Measurements from ENCODE around the gene UBE2Q1.
"Not testable (repeated sequence)": the region's sequence is repeated elsewhere in the genome, so short reads cannot be mapped to it uniquely, and the experiment has no call there.

The UBE2Q1 gene

GRCh38 chr1:154550070-154550469 is 8.4 kb downstream of the UBE2Q1 start:
- Histone ChIP-seq H3K9ac (ENCODE audit: low read depth, low read length) (no peak overlapping the region), H3K36me3 (ENCODE audit: control insufficient read depth, insufficient read depth, low read length) (peaks cover 72% of the 10 kb centered on the region), H3K4me3 (ENCODE audit: low read depth, low read length) (no peak overlapping the region), H3K9me3 (ENCODE audit: control insufficient read depth, insufficient read depth, low read length) (no peaks in the 10 kb centered on the region), H3K4me1 (ENCODE audit: control insufficient read depth, insufficient read depth, low read length) (no peaks in the 10 kb centered on the region), H3K27me3 (ENCODE audit: control insufficient read depth, insufficient read depth, low read length) (no peaks in the 10 kb centered on the region), H3K27ac (ENCODE audit: low read depth, low read length) (no peak overlapping the region)

GRCh38 chr1:154549202-154549770 is 9.2 kb downstream of the UBE2Q1 start:
- peaks cover 64% of the 10 kb centered on the region for H3K36me3 ChIP-seq (ENCODE audit: control insufficient read depth, insufficient read depth, low read length)
- H3K27ac ChIP-seq (ENCODE audit: low read depth, low read length): no peak overlapping the region
- H3K27me3 ChIP-seq (ENCODE audit: control insufficient read depth, insufficient read depth, low read length): no peaks in the 10 kb centered on the region
- H3K9me3 ChIP-seq (ENCODE audit: control insufficient read depth, insufficient read depth, low read length): no peaks in the 10 kb centered on the region
- H3K4me3 ChIP-seq (ENCODE audit: low read depth, low read length): no peak overlapping the region
- H3K4me1 ChIP-seq (ENCODE audit: control insufficient read depth, insufficient read depth, low read length): no peaks in the 10 kb centered on the region
- no peak overlapping the region for H3K9ac ChIP-seq (ENCODE audit: low read depth, low read length)

GRCh38 chr1:154548028-154548427 is 10.4 kb downstream of the UBE2Q1 start:
- H3K9ac ChIP-seq (ENCODE audit: low read depth, low read length): no peak overlapping the region
- no peak overlapping the region for H3K4me3 ChIP-seq (ENCODE audit: low read depth, low read length)
- H3K4me1 ChIP-seq (ENCODE audit: control insufficient read depth, insufficient read depth, low read length): no peaks in the 10 kb centered on the region
- no peaks in the 10 kb centered on the region for H3K9me3 ChIP-seq (ENCODE audit: control insufficient read depth, insufficient read depth, low read length)
- no peak overlapping the region for H3K27ac ChIP-seq (ENCODE audit: low read depth, low read length)
- H3K36me3 ChIP-seq (ENCODE audit: control insufficient read depth, insufficient read depth, low read length): peaks cover 51% of the 10 kb centered on the region
- H3K27me3 ChIP-seq (ENCODE audit: control insufficient read depth, insufficient read depth, low read length): no peaks in the 10 kb centered on the region

GRCh38 chr1:154547105-154547732 is 11.2 kb downstream of the UBE2Q1 start:
- Histone ChIP-seq H3K27ac (ENCODE audit: low read depth, low read length) (no peak overlapping the region), H3K4me1 (ENCODE audit: control insufficient read depth, insufficient read depth, low read length) (no peaks in the 10 kb centered on the region), H3K27me3 (ENCODE audit: control insufficient read depth, insufficient read depth, low read length) (no peaks in the 10 kb centered on the region), H3K36me3 (ENCODE audit: control insufficient read depth, insufficient read depth, low read length) (peaks cover 43% of the 10 kb centered on the region), H3K9ac (ENCODE audit: low read depth, low read length) (no peak overlapping the region), H3K9me3 (ENCODE audit: control insufficient read depth, insufficient read depth, low read length) (no peaks in the 10 kb centered on the region), H3K4me3 (ENCODE audit: low read depth, low read length) (no peak overlapping the region)

GRCh38 chr1:154546264-154547063 is 12.0 kb downstream of the UBE2Q1 start:
- Histone ChIP-seq H3K4me1 (ENCODE audit: control insufficient read depth, insufficient read depth, low read length) (no peaks in the 10 kb centered on the region), H3K27ac (ENCODE audit: low read depth, low read length) (no peak overlapping the region), H3K27me3 (ENCODE audit: control insufficient read depth, insufficient read depth, low read length) (no peaks in the 10 kb centered on the region), H3K9me3 (ENCODE audit: control insufficient read depth, insufficient read depth, low read length) (no peaks in the 10 kb centered on the region), H3K9ac (ENCODE audit: low read depth, low read length) (no peak overlapping the region), H3K36me3 (ENCODE audit: control insufficient read depth, insufficient read depth, low read length) (peaks cover 36% of the 10 kb centered on the region), H3K4me3 (ENCODE audit: low read depth, low read length) (no peak overlapping the region)

- no peak overlapping the region for H3K9ac ChIP-seq (ENCODE audit: low read depth, low read length)
- H3K27ac ChIP-seq (ENCODE audit: low read depth, low read length): no peak overlapping the region
- no peaks in the 10 kb centered on the region for H3K9me3 ChIP-seq (ENCODE audit: control insufficient read depth, insufficient read depth, low read length)
- no peaks in the 10 kb centered on the region for H3K27me3 ChIP-seq (ENCODE audit: control insufficient read depth, insufficient read depth, low read length)
- no peaks in the 10 kb centered on the region for H3K4me1 ChIP-seq (ENCODE audit: control insufficient read depth, insufficient read depth, low read length)
- H3K36me3 ChIP-seq (ENCODE audit: control insufficient read depth, insufficient read depth, low read length): no peaks in the 10 kb centered on the region
- H3K4me3 ChIP-seq (ENCODE audit: low read depth, low read length): no peak overlapping the region
Observed at GRCh38 chr1:154541231-154541630, 17.2 kb downstream of the UBE2Q1 start.

GRCh38 chr1:154539486-154540483 is 18.7 kb downstream of the UBE2Q1 start:
- H3K27ac ChIP-seq (ENCODE audit: low read depth, low read length): no peak overlapping the region
- no peak overlapping the region for H3K4me3 ChIP-seq (ENCODE audit: low read depth, low read length)
- no peak overlapping the region for H3K9ac ChIP-seq (ENCODE audit: low read depth, low read length)
- H3K9me3 ChIP-seq (ENCODE audit: control insufficient read depth, insufficient read depth, low read length): no peaks in the 10 kb centered on the region
- no peaks in the 10 kb centered on the region for H3K36me3 ChIP-seq (ENCODE audit: control insufficient read depth, insufficient read depth, low read length)
- H3K27me3 ChIP-seq (ENCODE audit: control insufficient read depth, insufficient read depth, low read length): no peaks in the 10 kb centered on the region
- no peaks in the 10 kb centered on the region for H3K4me1 ChIP-seq (ENCODE audit: control insufficient read depth, insufficient read depth, low read length)

GRCh38 chr1:154536570-154536969 is 21.9 kb downstream of the UBE2Q1 start:
- no peak overlapping the region for H3K9ac ChIP-seq (ENCODE audit: low read depth, low read length)
- no peaks in the 10 kb centered on the region for H3K4me1 ChIP-seq (ENCODE audit: control insufficient read depth, insufficient read depth, low read length)
- H3K9me3 ChIP-seq (ENCODE audit: control insufficient read depth, insufficient read depth, low read length): no peaks in the 10 kb centered on the region
- H3K4me3 ChIP-seq (ENCODE audit: low read depth, low read length): no peak overlapping the region
- H3K27me3 ChIP-seq (ENCODE audit: control insufficient read depth, insufficient read depth, low read length): no peaks in the 10 kb centered on the region
- no peak overlapping the region for H3K27ac ChIP-seq (ENCODE audit: low read depth, low read length)
- no peaks in the 10 kb centered on the region for H3K36me3 ChIP-seq (ENCODE audit: control insufficient read depth, insufficient read depth, low read length)

GRCh38 chr1:154533952-154534844 is 24.3 kb downstream of the UBE2Q1 start:
- no peak overlapping the region for H3K27ac ChIP-seq (ENCODE audit: low read depth, low read length)
- H3K27me3 ChIP-seq (ENCODE audit: control insufficient read depth, insufficient read depth, low read length): no peaks in the 10 kb centered on the region
- H3K4me1 ChIP-seq (ENCODE audit: control insufficient read depth, insufficient read depth, low read length): no peaks in the 10 kb centered on the region
- no peak overlapping the region for H3K9ac ChIP-seq (ENCODE audit: low read depth, low read length)
- H3K36me3 ChIP-seq (ENCODE audit: control insufficient read depth, insufficient read depth, low read length): no peaks in the 10 kb centered on the region
- H3K9me3 ChIP-seq (ENCODE audit: control insufficient read depth, insufficient read depth, low read length): no peaks in the 10 kb centered on the region
- H3K4me3 ChIP-seq (ENCODE audit: low read depth, low read length): no peak overlapping the region

GRCh38 chr1:154531950-154532349 is 26.5 kb downstream of the UBE2Q1 start:
- H3K9me3 ChIP-seq (ENCODE audit: control insufficient read depth, insufficient read depth, low read length); H3K27ac ChIP-seq (ENCODE audit: low read depth, low read length); H3K4me1 ChIP-seq (ENCODE audit: control insufficient read depth, insufficient read depth, low read length); H3K9ac ChIP-seq (ENCODE audit: low read depth, low read length); H3K36me3 ChIP-seq (ENCODE audit: control insufficient read depth, insufficient read depth, low read length); H3K4me3 ChIP-seq (ENCODE audit: low read depth, low read length); H3K27me3 ChIP-seq (ENCODE audit: control insufficient read depth, insufficient read depth, low read length): not testable (repeated sequence)

Data from HUES48 (cell line).